GM21367 (cell line): ENCODE measurements around the gene EIF2AK3.
A peak's percentile ranks its signal among the peaks of the same experiment; 100 is the strongest.
"Not testable (repeated sequence)": the region's sequence is repeated elsewhere in the genome, so short reads cannot be mapped to it uniquely, and the experiment has no call there.

Experiments used
- ATAC-seq: cut with Tn5 transposase; IDR thresholded peaks from one replicate; pipeline ENCODE4 v1.9.1; 2021; ENCODE audit not compliant: unreplicated experiment

Gene EIF2AK3

GRCh38 chr2:88599527-88599926 lies 27.7 kb downstream of the EIF2AK3 start:
- ATAC-seq, result no peak

- ATAC-seq, result no peak
These were observed 30.1 kb downstream of the EIF2AK3 start for GRCh38 chr2:88597168-88597567.

GRCh38 chr2:88596141-88596830 lies 31.0 kb downstream of the EIF2AK3 start:
- no peak for ATAC-seq

GRCh38 chr2:88591698-88592097 lies 35.6 kb downstream of the EIF2AK3 start:
- ATAC-seq, result no peak

- peak; percentile 60 for ATAC-seq
These were observed 36.2 kb downstream of the EIF2AK3 start for GRCh38 chr2:88590998-88591613.

DNA sequence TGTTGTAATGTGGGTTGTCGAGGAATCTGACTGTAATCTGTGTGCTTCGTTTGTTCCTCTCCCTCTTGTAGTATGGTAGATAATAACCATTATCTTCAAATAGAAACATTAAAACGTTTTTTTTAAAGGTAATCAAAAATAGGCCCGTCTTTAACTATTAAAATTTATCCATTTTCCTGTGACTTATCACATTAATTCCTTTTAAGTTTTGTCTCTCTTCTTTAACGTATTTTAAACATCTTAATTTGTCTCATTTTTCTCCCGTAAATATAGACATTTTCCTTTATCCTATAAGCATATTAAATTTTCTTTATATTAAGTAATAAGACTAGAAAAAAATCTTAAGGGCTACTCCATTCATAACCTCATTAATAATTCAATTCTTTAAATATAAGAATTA lies 41.3 kb downstream of the EIF2AK3 start:
- ATAC-seq, result no peak

GRCh38 chr2:88582030-88582429 lies 45.2 kb downstream of the EIF2AK3 start:
- ATAC-seq, result no peak

GRCh38 chr2:88580088-88580487 lies 47.2 kb downstream of the EIF2AK3 start:
- ATAC-seq, result no peak

- no peak for ATAC-seq
These were observed 51.6 kb downstream of the EIF2AK3 start for GRCh38 chr2:88575630-88576029.

GRCh38 chr2:88575051-88575450 lies 52.2 kb downstream of the EIF2AK3 start:
- no peak for ATAC-seq

GRCh38 chr2:88574445-88574844 lies 52.8 kb downstream of the EIF2AK3 start:
- peak; percentile 56 for ATAC-seq

GRCh38 chr2:88568179-88568578 lies 59.1 kb downstream of the EIF2AK3 start:
- no peak for ATAC-seq

GRCh38 chr2:88564402-88564801 lies 62.9 kb downstream of the EIF2AK3 start:
- ATAC-seq, result no peak

GRCh38 chr2:88563129-88563528 lies 64.1 kb downstream of the EIF2AK3 start:
- no peak for ATAC-seq

DNA sequence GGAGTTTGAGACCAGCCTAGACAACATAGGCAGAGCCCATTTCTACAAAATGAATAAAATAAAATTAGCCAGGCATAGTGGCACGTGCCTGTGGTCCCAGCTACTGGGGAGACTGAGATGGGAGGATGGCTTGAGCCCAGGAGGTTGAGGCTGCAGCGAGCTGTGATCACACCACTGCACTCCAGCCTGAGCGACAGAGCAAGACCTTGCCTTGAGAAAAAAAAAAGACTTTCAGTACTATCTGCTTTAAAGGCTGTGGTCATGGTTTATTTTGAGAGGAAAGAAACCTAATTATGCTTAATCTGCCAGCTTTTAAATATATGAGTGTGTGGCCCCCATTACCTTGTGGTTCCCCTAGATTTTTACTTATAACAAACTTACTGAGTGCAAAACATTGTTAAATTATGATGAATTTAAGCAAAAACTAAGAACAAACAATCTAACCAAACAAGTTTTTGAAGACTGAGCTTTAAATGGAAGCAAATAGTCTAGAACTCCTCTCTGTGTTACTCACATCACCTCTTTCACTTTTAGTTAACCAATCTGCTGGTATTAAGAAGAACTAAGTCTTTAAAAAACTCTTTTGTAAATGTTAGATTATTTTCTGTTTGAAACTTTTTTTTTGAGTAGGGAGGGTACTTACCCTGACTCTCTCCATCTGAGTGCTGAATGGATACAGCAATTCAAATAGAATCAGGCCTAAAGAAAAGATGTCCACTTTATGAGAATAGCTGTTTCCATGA lies 65.4 kb downstream of the EIF2AK3 start:
- ATAC-seq, result peak; percentile 80

DNA sequence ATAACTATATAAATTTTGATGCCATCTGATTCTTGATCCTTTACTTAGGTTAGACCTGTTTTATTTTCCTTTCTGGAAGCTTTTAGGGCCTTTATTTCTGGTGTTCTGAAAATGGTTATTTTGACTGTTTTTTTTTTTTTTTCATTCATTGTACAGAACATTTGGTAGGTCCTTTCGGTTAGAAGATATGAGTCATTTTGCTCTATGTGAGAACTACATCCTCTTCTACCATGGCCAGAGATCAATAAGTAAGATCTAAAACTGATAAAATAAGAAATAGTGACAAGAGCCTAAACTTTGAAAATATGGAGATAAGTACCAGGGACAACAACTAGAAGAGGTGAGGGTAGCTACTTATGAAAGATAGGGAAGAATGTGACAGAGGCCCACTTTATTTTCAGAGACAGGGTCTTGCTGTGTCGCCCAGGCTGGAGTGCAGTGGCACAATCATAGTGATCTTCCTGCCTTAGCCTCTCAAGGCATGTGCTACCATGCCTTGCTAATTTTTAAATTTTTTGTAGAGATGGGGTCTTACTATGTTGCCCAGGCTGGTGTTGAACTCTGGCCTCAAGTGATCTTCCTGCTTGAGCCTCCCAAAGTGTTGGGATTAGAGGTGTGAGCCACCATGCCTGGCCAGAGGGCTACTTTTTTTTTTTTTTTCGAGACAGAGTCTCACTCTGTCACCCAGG lies 66.5 kb downstream of the EIF2AK3 start:
- ATAC-seq, result no peak

DNA sequence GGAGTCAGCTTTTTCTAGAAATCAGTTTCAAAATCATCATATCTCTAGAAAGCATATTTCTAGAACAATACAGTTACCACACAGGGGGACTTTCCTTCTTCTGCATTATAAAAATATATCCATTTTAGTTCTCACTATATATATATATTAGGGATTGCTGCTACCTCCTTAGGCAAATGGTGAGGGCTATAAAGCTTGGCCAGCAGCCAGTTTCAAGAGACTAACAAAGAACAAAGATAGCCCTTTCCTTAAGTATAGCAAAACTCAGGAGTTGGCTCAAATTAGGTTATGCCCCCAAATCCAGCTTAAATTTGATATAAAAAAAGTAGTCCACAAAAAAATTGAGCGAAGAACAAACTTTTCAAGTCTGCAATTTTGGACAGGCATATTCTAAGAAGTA lies 70.0 kb downstream of the EIF2AK3 start:
- ATAC-seq, result no peak

GRCh38 chr2:88556026-88556425 lies 71.2 kb downstream of the EIF2AK3 start:
- ATAC-seq, result no peak

GRCh38 chr2:88554189-88554588 lies 73.1 kb downstream of the EIF2AK3 start:
- no peak for ATAC-seq

- no peak for ATAC-seq
These were observed 77.5 kb downstream of the EIF2AK3 start for GRCh38 chr2:88549616-88550292.

DNA sequence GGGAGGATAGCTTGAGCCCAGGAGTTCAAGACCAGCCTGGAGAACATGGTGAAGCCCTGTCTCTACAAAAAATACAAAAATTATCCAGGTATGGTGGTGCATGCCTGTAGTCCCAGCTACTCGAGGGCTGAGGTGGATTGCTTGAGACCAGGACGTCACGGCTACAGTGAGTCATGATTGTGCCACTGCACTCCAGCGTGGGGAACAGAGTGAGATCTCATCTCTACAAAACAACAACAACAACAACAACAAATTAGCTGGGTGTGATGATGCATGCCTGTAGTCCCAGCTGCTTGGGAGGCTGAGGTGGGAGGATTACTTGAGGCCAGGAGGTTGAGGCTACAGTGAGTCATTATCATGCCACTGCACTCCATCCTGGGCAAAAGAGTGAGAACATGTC lies 81.0 kb downstream of the EIF2AK3 start:
- not testable (repeated sequence) for ATAC-seq
